Measurements from ENCODE around the gene SUGCT. TPM values are rescaled to one million over a fixed set of nuclear protein-coding genes. Genes with fewer than 3 reads are reported as not detected.

The SUGCT gene
- total RNA-seq, 4 donors from 2014 or later = 7.8 to 15.0 (median 12.8) TPM

- TF ChIP-seq POLR2A (IDR thresholded peaks at IDR 0.05; ENCODE audit: low read depth) = no peak
- TF ChIP-seq EP300 (IDR thresholded peaks at IDR 0.05) = no peak
- TF ChIP-seq POLR2AphosphoS5 (IDR thresholded peaks at IDR 0.05) = no peak
- TF ChIP-seq, protein P1, sequence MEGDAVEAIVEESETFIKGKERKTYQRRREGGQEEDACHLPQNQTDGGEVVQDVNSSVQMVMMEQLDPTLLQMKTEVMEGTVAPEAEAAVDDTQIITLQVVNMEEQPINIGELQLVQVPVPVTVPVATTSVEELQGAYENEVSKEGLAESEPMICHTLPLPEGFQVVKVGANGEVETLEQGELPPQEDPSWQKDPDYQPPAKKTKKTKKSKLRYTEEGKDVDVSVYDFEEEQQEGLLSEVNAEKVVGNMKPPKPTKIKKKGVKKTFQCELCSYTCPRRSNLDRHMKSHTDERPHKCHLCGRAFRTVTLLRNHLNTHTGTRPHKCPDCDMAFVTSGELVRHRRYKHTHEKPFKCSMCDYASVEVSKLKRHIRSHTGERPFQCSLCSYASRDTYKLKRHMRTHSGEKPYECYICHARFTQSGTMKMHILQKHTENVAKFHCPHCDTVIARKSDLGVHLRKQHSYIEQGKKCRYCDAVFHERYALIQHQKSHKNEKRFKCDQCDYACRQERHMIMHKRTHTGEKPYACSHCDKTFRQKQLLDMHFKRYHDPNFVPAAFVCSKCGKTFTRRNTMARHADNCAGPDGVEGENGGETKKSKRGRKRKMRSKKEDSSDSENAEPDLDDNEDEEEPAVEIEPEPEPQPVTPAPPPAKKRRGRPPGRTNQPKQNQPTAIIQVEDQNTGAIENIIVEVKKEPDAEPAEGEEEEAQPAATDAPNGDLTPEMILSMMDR (IDR thresholded peaks at IDR 0.05) = no peak
- Histone ChIP-seq H3K4me3 (no peak overlapping the region), H3K36me3 (no peaks in the 10 kb centered on the region), H3K4me1 (peaks cover 13 to 21% (median 15%) of the 10 kb centered on the region in 4 donors), H3K9me3 (no peaks in the 10 kb centered on the region), H3K27me3 (no peaks in the 10 kb centered on the region), H3K27ac (replicated peaks in 1 of 4) (no peak overlapping the region)
- 41% methylated on average over 2 of the region's 2 CpGs for WGBS
- intact Hi-C loops (cut with DNase I) = no loop called here
- DNase-seq (ENCODE audit: extremely low spot score) = no peak
Measured at GRCh38 chr7:40714363-40715052, 579.7 kb downstream of the SUGCT start.

GRCh38 chr7:40715053-40715430, 580.2 kb downstream of the SUGCT start:
- H3K4me1 ChIP-seq = peaks cover 13 to 21% (median 15%) of the 10 kb centered on the region in 4 donors
- TF ChIP-seq, protein P1 (IDR thresholded peaks at IDR 0.05) = no peak
- TF ChIP-seq EP300 (IDR thresholded peaks at IDR 0.05) (no peak), POLR2A (IDR thresholded peaks at IDR 0.05; ENCODE audit: low read depth) (no peak), POLR2AphosphoS5 (IDR thresholded peaks at IDR 0.05) (no peak)
- H3K9me3 ChIP-seq = no peaks in the 10 kb centered on the region
- H3K27ac ChIP-seq (replicated peaks in 1 of 4) = no peak overlapping the region
- no peak for DNase-seq (ENCODE audit: extremely low spot score)
- no peak overlapping the region for H3K4me3 ChIP-seq
- WGBS = 60% methylated on average over 3 of the region's 3 CpGs
- intact Hi-C loops (cut with DNase I) = no loop called here
- no peaks in the 10 kb centered on the region for H3K27me3 ChIP-seq
- no peaks in the 10 kb centered on the region for H3K36me3 ChIP-seq

- Histone ChIP-seq H3K4me3 (no peak overlapping the region), H3K27ac (replicated peaks in 1 of 4) (no peak overlapping the region), H3K9me3 (no peaks in the 10 kb centered on the region), H3K36me3 (no peaks in the 10 kb centered on the region), H3K4me1 (peaks cover 13 to 21% (median 15%) of the 10 kb centered on the region in 4 donors), H3K27me3 (no peaks in the 10 kb centered on the region)
- no peak for TF ChIP-seq POLR2A (IDR thresholded peaks at IDR 0.05; ENCODE audit: low read depth)
- no peak for TF ChIP-seq POLR2AphosphoS5 (IDR thresholded peaks at IDR 0.05)
- no peak for TF ChIP-seq EP300 (IDR thresholded peaks at IDR 0.05)
- TF ChIP-seq, protein P1 (IDR thresholded peaks at IDR 0.05) = no peak
- intact Hi-C loops (cut with DNase I) = no loop called here
- DNase-seq (ENCODE audit: extremely low spot score) = no peak
Measured at GRCh38 chr7:40716052-40716451, 581.2 kb downstream of the SUGCT start.

DNA sequence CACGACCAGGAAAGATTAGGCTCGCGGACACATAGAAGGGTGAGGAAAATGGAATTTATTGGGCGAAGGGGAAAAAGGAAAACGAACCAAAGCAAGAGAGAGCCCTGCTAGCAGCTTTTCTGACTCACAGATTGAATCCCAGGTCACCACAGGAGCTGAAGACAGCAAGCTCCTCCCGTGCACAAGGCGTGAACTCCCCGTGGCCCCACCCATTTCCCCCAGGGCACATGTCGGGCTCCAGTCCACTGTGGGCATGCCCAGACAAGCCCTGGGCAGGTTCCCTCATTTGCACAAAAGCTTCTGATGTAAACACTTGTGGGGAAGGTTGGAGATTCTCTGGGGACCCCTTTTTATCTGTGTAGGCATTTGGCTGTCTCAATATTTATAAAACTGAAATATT, 582.4 kb downstream of the SUGCT start:
- Histone ChIP-seq H3K27ac (replicated peaks in 1 of 4) (no peak overlapping the region), H3K27me3 (no peaks in the 10 kb centered on the region), H3K9me3 (no peaks in the 10 kb centered on the region), H3K4me3 (no peak overlapping the region), H3K36me3 (no peaks in the 10 kb centered on the region), H3K4me1 (peaks cover 13 to 21% (median 15%) of the 10 kb centered on the region in 4 donors)
- no peak for DNase-seq (ENCODE audit: extremely low spot score)
- intact Hi-C loops (cut with DNase I) = no loop called here
- 53% methylated on average over 9 of the region's 9 CpGs for WGBS
- TF ChIP-seq, protein P1 (IDR thresholded peaks at IDR 0.05) = no peak
- TF ChIP-seq POLR2A (IDR thresholded peaks at IDR 0.05; ENCODE audit: low read depth) (no peak), POLR2AphosphoS5 (IDR thresholded peaks at IDR 0.05) (no peak), EP300 (IDR thresholded peaks at IDR 0.05) (no peak)

DNA sequence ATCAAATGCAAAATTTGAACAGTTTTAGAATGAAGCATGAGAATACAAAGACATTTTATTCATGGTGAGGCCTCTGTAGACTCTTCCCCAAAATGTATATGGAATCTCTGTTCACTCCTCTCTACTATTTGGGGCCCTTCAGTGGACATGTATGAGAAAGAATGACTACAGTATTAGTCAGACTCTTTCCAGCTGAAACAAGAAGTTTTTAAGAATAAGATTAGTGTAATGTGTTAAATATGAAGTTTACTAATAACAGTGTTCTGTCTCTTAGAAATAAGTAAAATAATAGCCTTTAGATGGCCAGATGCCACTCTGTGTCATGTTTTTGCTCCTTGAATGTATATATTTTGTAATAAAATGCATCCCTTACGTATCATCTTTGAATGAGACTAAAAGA, 585.6 kb downstream of the SUGCT start:
- Histone ChIP-seq H3K9me3 (no peaks in the 10 kb centered on the region), H3K27me3 (no peaks in the 10 kb centered on the region), H3K4me3 (no peak overlapping the region), H3K4me1 (peaks cover 4 to 15% (median 5%) of the 10 kb centered on the region in 4 donors), H3K36me3 (no peaks in the 10 kb centered on the region), H3K27ac (replicated peaks in 1 of 4) (no peak overlapping the region)
- DNase-seq (ENCODE audit: extremely low spot score) = no peak
- no peak for TF ChIP-seq POLR2A (IDR thresholded peaks at IDR 0.05; ENCODE audit: low read depth)
- TF ChIP-seq POLR2AphosphoS5 (IDR thresholded peaks at IDR 0.05) = no peak
- TF ChIP-seq, protein P1 (IDR thresholded peaks at IDR 0.05) = no peak
- no peak for TF ChIP-seq EP300 (IDR thresholded peaks at IDR 0.05)
- 51% methylated on average over 1 of the region's 1 CpG for WGBS
- intact Hi-C loops (cut with DNase I) = no loop called here

Data from esophagus muscularis mucosa (tissue), 4 donors.